Measurements from ENCODE around the gene NBPF1.
"Not testable (repeated sequence)": the region's sequence is repeated elsewhere in the genome, so short reads cannot be mapped to it uniquely, and the experiment has no call there.

Gene NBPF1

DNA sequence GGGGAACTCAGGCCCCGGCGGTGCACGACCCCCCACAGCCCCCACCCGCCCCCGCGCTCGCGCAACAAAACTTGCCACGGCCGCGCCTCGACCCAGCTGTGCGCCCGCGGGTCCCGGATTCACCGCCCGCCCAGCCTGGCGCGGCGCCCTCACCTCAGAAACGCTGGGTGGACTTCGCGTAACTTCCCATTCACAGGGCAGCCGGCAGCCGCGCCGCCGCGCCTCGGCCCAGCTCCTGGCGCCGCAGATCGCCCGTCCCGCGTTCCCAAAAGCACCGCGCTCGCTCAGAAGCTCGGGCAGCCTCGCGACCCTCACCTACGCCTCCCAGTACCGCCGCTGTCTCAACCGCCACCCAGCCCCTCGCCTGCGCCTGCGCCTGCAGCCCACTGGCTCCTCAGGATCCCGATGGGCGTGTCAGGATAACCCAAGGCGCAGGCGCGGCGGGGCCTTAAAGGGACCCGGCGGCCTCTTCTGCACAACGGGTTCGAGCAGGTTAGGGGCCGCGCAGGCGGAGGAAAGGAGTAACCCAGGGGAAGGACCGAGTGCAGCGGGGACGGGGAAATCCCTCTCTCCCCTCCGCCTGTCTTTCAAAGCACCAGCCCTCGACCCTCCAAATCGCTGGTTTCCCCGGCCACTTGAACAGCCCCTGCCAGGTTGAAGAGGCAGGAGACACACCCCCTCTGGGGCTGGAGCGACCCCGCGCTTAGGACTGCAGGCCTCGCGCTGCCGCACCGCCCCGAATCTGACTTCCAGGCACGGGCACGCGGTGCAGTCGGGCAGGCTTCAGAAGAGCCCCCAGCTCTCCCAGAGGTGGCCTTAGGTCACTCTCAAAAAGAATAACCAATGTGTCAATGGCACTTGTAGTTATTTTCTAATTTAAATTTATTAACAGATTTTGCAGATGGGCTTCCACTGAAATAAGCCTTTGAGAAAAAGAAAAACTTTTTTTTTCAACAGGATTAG, at the start of gene NBPF1:
Gene NBPF1, minus strand, starts transcription at position 380 of the 963 bp plus-strand sequence.
- peak; percentile 96 for DNase-seq

- not testable (repeated sequence) for DNase-seq
These were observed 44.9 kb upstream of the NBPF1 start for GRCh38 chr1:16658234-16658633.

DNA sequence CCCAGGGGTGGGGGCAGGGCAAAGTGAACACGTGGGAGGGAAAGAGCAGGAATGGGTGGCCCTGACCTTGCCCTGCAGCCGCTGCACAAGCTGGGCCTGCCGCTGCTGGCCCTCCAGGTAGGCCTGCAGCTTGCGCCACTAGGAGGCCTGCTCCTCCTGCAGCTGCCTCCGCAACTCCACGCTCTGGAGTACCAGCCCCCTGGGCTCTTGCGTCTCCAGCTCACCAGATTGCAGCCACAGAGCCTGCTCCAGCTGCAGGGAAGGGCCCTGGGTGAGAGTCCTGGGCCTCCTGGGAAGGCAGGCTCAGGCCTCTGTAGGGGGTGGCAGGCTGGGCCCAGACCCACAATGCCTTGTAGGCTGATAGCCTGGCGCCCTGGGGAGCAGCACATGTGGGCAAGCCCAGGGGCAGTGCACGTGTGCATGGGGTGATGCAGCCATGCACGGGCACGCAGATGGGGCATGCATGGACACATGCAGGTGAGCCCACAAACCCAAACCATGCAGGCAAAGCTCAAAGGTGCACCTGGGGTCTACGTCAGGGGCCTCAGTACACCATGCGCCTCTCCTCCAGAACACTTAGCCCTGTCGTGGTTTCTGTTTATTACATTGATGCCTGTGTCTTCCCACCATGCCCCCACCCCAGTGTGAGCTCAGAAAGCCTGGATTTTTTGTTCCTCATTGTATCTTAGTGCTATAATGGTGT, 43.8 kb upstream of the NBPF1 start:
- DNase-seq, result not testable (repeated sequence)

GRCh38 chr1:16656574-16656973, 43.2 kb upstream of the NBPF1 start:
- not testable (repeated sequence) for DNase-seq

DNA sequence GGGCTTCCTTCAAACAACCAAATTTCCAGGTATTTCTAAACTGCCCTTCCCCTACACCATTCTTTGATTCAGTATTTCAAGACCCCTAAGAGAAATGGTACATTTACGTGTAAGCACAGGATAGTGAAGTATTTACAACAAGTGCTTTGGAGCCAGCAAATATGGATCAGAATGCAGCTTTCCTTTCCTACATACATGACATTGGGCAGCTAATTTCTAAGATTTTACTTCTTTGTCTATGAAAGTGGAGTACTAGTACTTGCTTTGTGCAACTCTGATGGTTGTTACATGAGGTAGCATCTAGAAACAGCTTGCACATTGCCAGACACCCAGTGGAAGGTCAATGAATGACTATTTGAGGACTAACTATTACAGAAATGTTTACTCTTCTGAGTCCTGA, 38.2 kb upstream of the NBPF1 start:
- not testable (repeated sequence) for DNase-seq

GRCh38 chr1:16649960-16650359, 36.6 kb upstream of the NBPF1 start:
- DNase-seq, result not testable (repeated sequence)

GRCh38 chr1:16649390-16649789, 36.0 kb upstream of the NBPF1 start:
- DNase-seq, result not testable (repeated sequence)

DNA sequence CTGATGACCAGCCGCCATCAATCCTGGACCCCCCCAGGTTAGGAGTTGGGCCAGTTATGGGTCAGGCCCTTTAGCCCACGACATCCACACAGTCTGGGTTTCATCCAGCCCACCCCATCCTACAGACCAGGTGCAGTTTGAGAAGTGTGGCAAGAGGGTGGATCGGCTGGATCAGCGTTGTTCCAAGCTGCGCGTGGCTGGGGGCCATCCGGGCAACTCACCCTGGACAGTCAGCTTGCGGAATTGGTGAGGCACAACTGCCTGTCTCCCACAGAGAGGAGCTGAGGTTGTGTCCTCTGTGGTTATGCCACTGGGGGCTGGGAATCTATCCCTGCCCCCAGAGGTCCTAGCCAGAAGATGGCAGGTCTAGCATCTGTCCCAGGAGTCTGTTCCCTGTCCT, 35.4 kb upstream of the NBPF1 start:
- not testable (repeated sequence) for DNase-seq

GRCh38 chr1:16648250-16648649, 34.9 kb upstream of the NBPF1 start:
- not testable (repeated sequence) for DNase-seq

DNA sequence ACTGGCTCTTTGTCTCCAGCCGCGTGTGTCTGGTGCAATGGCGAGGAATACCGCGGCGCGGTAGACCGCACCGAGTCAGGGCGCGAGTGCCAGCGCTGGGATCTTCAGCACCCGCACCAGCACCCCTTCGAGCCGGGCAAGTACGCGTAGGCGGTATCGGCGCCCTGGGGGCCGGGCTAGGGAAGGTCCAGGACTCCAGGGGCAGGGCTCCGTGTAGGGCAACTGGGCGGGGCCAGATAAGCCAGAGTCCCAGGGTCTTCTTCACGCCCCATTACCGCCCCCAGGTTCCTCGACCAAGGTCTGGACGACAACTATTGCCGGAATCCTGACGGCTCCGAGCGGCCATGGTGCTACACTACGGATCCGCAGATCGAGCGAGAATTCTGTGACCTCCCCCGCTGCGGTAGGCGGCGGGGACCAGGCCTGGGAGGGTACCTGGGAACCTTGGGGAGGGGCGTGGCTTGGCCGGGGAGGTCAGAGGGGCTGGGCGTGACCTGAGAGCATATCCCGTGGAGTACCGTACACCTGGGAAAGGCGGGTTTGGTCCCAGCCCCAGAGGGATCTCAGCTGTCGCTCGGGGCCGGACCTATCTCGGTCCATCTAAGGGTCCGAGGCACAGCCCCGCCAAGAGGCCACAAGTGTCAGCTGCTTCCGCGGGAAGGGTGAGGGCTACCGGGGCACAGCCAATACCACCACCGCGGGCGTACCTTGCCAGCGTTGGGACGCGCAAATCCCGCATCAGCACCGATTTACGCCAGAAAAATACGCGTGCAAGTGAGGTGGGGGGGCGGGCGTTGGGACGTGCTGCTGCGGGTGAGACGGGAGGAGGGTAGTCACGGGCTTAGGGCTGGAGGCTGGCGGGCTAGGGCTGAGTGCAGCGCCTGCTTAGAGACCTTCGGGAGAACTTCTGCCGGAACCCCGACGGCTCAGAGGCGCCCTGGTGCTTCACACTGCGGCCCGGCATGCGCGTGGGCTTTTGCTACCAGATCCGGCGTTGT, 34.1 kb upstream of the NBPF1 start:
- DNase-seq, result not testable (repeated sequence)

GRCh38 chr1:16646716-16647115, 33.4 kb upstream of the NBPF1 start:
- DNase-seq, result not testable (repeated sequence)

DNA sequence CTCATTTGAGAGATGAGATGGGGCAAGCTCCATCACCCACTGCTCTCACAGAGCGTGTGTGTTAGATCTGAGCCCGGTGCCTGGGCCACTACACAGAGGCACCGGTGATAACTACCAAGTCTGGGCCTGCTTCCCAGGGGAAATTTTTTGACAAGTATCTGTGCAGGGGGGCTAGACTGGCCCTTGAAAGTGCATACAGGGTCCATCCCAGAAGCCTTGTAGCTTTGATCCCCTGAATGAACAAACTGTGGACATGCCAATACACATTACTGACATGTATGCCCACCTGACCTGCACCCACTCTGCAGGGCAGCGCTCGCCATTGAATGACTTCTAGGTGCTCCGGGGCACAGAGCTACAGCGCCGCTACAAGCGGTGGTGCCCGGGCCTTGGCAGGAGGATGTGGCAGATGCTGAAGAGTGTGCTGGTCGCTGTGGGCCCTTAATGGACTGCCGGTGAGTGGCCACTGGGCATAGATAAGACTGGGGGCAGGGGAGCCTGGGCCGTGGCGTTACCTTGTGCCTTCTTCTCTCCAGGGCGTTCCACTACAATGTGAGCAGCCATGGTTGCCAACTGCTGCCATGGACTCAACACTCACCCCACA, 32.8 kb upstream of the NBPF1 start:
- peak; percentile 0 for DNase-seq

DNA sequence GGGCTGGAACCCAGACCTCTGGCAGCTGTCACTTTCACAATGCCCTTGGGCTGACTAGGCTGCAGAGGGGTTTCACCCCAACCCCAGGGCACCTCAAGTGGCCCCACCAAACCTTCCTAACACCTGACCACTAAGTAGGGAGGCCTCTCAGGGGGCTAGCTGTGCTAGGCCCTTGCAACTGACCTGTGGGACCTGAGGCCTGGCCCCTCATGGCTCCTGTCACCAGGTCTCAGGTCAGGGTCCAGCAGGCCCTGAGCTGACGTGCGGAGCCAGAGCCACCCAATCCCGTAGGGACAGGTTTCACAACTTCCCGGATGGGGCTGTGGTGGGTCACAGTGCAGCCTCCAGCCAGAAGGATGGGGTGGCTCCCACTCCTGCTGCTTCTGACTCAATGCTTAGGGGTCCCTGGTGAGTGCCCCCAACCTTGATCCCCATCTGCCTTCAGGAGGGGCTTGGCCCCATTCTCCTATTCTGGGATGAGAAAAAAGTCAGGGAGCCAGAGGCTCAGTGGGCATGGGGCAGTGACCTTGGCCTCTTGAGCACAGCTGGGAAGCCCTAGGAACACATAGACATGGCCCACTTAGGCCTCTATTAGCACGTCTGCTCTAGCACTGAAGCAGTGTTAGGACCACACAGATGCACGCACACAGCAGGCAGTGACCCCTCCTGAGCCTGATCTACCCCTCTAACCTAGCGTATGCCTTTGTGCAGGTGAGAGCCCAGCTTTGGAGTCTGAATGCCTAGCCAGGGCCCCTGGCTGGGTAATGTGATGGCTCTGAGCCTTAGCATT, 32.1 kb upstream of the NBPF1 start:
- peak; percentile 5 for DNase-seq

- DNase-seq, result peak; percentile 99
These were observed 31.3 kb upstream of the NBPF1 start for GRCh38 chr1:16644482-16645270.

GRCh38 chr1:16644193-16644481, 30.8 kb upstream of the NBPF1 start:
- DNase-seq, result no peak

- peak; percentile 15 for DNase-seq
These were observed 30.3 kb upstream of the NBPF1 start for GRCh38 chr1:16643476-16644192.

- DNase-seq, result peak; percentile 3
These were observed 29.6 kb upstream of the NBPF1 start for GRCh38 chr1:16643001-16643411.

DNA sequence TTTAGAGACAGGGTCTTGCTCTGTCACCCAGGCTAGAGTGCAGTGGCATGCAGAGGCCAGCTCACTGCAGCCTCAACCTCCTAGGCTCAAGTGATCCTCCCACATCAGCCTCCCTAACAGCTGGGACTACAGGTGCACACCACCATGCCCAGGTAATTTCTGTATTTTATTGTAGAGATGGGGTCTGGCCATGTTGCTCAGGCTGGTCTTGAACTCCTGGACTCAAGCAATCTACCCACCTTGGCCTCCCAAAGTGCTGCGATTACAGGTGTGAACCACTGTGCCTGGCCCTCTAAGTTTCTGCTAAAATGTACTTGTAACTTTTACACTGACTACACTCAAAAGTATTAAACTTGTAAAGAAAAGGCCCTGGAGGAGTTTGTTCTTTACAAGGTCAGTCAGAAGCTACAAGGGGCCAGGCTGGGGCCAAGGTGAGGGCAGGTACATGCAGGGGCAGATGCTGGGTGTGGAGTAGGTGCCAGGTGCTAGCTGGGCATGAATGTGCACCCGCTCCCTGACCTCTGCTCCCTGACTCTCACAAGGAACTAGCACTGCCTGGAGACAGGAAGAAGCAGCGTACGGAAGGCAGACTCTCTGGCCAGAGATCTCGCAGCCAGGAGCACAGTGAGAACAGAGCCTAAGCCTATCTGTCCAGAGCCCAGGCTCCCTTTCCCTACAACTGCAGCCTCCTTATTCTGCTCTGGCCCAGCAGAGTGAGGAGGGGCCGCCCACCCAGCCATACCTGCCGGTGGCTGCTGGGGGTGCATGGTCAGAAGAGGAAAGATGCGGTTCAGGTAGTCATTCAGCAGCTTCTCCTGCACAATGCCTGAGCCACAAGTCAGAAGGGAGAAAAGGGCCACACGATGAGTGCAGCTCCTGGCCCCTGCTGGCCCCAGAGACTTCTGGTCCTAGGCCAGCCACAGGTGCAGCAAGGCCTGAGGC, 28.9 kb upstream of the NBPF1 start:
- DNase-seq, result peak; percentile 0
